HPDE6-E6E7 (cell line): ENCODE measurements around the gene ALDH3B1.

Experiments used
- DNase-seq: peaks from one replicate; pipeline ENCODE4 v3.0.0; 2011; ENCODE audit warnings: missing footprints; ENCODE audit errors: extremely low spot score

ALDH3B1 gene

DNA sequence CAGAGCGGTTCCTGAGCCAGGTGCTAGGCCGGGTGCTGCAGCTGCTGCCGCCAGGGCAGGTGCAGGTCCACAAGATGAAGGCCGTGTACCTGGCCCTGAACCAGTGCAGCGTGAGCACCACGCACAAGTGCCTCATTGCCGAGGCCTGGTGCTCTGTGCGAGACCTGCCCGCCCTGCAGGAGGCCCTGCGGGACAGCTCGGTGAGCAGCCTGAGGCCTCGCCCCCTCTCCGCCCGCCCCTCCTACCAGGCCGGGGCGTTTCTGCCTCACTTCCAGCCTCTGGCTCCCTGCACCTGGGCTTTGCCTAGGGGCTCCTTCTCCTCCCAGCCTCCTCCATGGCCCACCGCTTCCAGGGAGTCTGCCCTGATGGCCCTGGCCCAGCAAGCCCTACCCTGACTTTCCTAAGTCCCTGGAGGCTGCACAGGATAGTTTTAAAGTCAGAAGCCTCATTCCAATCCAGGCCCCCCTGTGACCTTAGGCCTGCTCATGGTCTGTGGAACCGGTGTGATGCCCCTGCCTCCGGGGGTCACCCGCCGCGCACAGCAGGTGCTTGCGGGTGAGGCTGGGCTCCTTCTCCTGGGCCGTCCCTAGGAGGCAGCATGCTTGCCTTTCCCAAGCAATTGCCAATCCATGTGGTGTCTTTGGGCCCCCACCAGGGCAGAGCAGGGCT is 34.2 kb downstream of the ALDH3B1 start:
- DNase-seq, result no peak

DNA sequence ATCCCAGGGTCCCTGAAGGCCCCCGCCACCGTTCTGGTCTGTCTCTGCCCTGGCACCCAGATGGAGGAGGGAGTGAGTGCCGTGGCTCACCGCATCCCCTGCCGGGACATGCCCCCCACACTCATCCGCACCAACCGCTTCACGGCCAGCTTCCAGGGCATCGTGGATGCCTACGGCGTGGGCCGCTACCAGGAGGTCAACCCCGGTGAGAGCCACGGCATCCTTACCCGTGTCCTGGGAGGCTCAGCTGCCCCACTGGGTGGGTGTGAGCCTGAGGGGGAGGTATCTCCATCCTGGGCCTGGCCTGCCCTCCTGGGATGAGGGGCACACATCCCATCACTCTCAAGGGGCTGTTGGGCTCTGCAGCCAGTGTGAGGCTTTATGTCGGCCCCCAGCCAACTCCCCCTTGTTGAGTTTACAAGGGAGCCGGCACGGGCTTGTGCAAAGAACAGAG is 34.8 kb downstream of the ALDH3B1 start:
- DNase-seq, result no peak

DNA sequence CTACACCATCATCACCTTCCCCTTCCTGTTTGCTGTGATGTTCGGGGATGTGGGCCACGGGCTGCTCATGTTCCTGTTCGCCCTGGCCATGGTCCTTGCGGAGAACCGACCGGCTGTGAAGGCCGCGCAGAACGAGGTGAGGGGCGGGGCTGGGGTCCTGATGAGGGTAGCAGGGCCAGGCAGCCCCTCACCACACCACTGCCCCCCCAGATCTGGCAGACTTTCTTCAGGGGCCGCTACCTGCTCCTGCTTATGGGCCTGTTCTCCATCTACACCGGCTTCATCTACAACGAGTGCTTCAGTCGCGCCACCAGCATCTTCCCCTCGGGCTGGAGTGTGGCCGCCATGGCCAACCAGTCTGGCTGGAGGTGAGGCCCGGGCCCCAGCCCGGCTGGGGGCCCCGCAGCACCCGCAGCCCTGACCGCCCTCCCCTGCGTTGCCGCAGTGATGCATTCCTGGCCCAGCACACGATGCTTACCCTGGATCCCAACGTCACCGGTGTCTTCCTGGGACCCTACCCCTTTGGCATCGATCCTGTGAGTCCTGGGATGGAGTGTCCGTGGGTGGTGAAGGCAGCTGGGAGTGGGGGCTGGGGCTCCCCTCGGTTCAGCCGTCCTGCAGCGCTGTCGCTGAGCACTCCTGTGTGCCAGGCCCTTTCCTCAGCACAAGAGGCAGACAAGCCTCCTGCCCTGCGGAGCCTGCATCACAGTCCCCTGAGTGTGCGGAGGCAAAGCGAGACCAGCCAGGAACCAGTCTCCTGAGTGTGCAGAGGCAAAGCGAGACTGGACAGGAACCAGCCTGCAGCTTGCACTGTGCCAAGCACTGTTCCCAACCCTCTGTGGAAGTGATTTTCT is 37.5 kb downstream of the ALDH3B1 start:
- no peak for DNase-seq

DNA sequence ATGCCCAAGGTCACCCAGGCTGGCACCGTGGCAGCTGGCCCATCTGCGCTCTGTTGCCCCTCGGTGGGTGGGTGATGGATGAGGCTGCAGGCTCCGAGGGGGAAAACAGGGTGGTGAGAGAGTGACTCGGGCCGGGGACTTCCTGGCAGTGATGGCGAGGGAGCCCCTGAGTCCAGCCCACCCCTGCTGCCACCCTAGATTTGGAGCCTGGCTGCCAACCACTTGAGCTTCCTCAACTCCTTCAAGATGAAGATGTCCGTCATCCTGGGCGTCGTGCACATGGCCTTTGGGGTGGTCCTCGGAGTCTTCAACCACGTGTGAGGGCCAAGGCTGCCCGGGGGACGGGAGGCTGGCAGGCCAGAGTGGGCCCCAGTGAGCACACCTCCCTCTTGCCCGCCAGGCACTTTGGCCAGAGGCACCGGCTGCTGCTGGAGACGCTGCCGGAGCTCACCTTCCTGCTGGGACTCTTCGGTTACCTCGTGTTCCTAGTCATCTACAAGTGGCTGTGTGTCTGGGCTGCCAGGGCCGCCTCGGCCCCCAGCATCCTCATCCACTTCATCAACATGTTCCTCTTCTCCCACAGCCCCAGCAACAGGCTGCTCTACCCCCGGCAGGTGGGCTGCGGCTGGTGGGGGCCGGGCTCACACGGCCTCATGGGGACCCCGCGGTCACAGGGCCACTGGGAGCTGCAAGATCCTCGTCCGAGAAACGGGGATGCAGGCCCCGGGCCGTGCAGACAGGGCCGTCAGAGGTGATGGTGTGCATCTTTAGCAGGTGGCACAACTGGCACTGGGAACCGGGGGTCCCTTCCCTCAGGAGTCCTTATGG is 38.8 kb downstream of the ALDH3B1 start:
- no peak for DNase-seq

DNA sequence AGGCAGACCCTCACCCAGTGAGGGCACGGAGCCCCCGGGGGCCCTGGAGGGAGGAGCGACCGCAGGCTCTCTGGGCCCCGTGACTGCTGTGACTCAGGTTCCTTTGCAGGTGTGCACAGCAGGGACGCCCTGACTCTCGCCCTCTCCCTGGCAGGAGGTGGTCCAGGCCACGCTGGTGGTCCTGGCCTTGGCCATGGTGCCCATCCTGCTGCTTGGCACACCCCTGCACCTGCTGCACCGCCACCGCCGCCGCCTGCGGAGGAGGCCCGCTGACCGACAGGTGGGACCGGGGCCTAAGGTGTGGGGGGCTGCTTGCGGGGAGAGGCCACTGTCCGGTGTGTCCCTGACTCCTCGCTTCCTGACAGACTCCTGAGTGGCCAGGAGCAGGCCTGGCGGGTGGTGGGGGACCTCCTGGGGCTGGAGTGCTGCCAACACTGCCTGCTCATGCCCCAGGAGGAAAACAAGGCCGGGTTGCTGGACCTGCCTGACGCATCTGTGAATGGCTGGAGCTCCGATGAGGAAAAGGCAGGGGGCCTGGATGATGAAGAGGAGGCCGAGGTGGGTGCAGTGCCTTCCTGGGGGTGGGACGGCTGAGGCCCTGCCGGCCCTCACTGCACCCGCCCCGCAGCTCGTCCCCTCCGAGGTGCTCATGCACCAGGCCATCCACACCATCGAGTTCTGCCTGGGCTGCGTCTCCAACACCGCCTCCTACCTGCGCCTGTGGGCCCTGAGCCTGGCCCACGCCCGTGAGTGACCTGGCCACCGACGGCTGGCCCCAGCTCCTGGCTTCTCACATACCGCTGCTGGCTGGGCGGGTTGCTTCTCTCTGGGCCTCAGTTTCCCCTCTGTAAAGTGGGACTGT is 39.6 kb downstream of the ALDH3B1 start:
- DNase-seq, result no peak

GRCh38 chr11:68050371-68050841 is 40.3 kb downstream of the ALDH3B1 start:
- DNase-seq, result no peak

DNA sequence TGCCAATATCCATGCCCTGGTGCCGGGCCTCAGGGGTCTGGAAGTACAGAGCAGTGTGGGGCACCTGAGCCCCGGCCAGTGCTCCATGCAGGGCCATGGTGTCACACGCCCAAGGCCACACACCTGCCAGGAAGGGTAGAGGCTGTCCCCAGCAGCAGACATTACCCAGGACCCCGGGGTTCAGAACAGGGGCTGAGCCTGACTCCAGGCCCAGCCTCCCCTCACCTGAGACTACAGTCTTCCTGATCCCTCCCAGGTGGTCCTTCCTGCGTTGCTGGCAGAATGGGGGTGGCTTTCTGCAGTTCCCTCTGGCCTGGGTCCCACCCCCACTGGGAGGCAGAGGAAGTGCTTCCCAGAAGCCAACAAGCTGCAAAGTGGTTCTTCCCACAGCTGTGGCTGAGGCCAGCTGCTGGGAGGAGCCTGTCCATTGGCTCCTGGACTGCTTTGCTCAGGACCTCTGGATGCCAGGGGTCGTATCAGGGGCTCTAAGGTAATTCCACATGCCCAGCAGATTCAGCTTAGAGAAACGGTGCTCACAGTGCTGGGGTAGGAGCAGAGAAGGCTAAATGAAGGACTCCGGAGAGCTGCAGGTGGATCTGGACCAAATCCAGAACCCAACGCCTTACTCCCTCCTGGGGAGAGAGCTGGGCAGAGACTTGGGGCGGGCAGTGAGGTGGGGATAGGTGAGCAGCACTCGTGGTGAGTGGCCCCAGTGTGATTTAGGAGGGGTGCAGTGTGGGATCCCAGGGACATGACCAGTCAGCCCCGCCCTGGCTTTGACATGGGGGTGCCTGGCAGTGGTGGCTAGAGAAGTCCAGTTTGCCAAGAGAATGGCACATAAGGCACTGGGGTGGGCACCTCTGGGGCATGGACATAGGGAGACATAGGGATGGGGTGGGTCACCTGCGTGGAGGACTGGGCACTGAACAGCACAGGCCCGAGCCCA is 41.3 kb downstream of the ALDH3B1 start:
- no peak for DNase-seq

- no peak for DNase-seq
Observed at GRCh38 chr11:68052137-68052873, 42.2 kb downstream of the ALDH3B1 start.

- no peak for DNase-seq
Observed at GRCh38 chr11:68053117-68053516, 43.0 kb downstream of the ALDH3B1 start.

DNA sequence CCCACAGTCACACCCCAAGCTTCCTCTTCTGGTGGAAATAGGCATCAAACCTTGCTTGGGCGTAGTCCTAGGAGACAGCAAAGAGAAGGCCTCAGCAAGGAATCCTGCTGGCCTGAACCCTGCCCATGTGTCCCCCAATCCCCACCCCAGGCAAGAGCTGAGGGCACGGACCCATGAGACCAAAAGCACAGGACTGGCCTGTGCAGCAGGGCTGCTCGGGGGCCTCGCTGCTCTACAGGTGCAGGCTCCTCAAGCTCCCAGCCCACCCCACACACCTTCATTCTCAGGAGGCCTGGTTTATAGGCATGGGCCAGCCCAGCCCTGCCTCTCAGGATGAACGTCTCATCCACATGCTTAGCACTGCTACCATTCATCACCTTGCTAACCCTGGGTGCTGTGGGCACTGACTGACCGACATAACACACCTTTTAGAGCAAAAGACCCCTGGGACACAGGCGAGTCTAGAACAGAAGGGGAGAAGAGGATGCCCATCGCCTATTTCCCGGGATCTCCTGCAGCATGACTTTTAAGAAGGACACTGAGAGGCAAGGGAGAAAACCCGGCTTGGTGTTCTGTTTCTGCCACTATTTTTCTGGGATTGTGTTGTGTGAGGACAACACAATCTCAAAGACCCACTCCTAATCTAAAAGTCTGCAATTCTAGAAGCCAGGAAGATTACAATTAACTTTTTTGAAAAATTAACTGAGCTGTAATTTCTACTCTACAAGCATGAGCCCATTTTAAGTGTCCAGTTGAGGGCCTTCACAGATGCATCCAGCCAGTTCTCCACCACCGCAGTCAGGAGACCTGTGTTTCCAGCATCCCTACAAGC is 44.1 kb downstream of the ALDH3B1 start:
- no peak for DNase-seq

DNA sequence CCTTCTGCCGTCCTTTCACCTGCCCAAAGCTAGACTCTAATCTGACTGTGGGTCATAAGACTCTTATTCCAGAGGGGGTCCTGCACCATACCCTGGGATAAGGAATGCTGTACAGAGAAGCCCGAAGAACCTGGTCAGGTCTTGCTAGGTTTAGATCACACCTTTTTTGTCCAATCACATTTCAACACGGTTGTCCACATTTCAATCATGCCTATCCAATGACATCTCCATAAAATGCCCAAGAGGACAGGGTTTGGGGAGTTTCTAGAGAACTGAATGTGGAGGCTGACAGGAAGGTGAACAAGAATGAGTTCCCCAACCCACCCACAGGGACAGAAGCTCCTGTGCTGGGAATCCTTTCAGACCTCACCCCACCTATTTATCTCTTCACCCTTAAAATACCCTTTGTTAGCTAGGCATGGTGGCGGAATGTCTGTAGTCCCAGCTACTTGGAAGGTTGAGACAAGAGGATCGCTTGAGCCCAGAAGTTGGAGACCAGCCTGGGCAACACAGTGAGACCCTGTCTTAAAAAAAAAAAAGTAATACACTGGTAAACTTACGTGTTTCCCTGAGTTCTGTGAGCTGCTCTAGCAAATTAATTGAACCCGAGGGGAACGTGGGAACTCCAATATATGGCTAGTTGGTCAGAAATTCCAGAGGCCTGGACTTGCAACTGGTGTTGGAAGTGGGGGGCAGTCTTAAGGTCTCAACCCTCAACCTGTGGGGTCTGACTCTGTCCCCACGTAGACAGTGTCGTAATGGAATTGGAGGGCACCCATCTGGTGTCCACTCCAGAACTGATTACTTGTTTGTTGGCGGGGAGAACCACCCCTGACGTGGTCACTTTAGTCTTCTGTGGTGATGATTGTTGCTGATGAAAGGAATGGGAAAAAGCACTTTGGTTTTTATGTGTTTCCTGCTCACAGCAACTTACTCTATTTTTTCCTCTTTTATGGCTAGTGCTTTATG is 46.5 kb downstream of the ALDH3B1 start:
- DNase-seq, result no peak

DNA sequence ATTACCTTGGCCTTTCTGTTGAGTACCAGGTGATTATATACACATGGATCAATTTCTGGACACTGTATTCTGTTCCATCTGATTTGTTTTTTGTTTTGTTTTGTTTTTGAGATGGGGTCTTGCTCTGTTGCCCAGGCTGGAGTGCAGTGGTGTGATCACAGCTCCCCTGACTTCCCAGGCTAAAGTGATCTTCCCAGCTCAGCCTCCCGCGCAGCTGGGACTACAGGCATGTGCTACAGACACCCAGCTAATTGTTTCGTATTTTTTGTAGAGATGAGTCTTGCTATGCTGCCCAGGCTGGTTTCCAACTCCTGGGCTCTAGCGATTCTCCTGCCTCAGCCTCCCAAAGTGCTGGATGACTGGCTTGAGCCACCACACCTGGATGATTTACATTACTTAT is 47.7 kb downstream of the ALDH3B1 start:
- no peak for DNase-seq

- no peak for DNase-seq
Observed at GRCh38 chr11:68061508-68061907, 51.4 kb downstream of the ALDH3B1 start.

DNA sequence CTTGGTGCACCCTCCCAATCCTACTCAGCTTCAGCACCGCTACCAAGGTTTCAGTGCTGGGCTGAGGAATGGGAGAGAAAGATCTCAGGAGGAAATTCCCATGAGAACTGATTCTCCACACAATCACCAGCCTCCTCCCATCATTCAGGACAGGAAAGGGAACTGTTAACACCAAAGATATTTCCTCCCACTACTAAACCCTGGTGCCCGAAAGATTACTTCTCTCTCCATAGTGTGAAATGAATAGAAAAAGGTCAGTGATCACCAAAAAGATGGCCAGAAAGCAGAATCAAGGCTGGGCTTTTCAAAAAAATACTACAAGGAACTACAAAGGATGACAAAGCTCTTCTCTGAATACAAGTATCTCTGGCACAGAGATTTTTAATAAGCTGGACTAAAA is 54.8 kb downstream of the ALDH3B1 start:
- DNase-seq, result no peak

GRCh38 chr11:68065841-68066240 is 55.7 kb downstream of the ALDH3B1 start:
- no peak for DNase-seq

GRCh38 chr11:68066742-68067141 is 56.6 kb downstream of the ALDH3B1 start:
- DNase-seq, result no peak

GRCh38 chr11:68067991-68068390 is 57.9 kb downstream of the ALDH3B1 start:
- DNase-seq, result no peak
